GM19328 (cell line): ENCODE data around the gene AK6.
"Not testable (repeated sequence)": the region's sequence is repeated elsewhere in the genome, so short reads cannot be mapped to it uniquely, and the experiment has no call there.

Experiments used
- ATAC-seq: cut with Tn5 transposase; IDR thresholded peaks from one replicate; pipeline ENCODE4 v1.9.1; 2021; ENCODE audit warnings: mild to moderate bottlenecking, moderate library complexity; ENCODE audit not compliant: unreplicated experiment

The AK6 gene

DNA sequence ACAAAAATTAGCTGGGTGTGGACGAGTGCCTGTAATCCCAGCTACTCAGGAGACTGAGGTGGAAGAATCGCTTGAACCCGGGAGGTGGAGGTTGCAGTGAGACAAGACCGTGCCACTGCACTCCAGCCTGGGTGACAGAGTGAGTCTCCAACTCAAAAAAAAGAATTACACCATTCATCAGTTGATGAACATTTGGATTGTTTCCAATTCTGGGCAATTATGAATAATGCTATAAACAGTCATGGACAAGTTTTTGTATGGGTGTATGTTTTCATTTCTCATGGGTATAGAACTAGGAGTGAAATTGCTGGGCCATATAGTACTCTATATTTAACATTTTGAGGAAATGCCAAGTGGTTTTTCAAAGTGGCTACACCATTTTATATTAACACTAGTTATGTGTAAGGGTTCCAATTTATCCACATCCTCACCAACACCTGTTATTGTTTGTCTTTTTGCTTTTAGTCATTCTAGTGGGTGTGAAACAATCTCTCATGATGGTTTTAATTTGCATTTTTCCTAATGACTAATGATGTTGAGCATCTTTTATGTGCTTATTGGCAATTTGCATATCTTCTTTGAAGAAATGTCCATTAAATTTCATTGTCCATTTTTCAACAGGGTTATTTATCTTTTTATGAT lies 27.7 kb downstream of the AK6 start:
- ATAC-seq, result no peak

DNA sequence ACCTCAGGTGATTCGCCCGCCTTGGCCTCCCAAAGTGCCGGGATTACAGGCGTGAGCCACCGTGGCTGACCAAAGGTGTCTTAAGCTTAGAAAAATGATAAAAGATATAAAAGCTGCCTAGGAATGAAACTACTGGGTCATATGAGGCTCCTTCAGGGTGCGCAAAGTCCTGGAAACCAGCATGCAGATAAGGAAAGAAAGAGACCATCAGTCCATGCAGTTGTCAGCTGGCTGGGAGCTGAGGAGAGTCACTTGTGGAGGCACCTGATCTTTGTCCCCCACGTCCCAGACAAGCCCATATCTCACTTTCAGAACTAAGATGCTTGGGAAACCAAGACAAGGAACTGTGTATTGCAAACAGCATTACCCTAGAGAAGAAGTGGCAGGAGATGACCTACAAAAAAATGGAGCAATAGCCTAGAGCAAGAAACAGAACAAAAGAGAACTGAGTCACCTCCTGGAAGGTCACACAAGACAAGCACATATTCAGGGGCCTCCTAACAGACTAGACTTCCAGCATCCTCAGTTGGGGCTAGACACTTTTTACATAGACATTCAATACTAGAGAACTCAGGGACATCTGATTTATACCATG lies 33.9 kb downstream of the AK6 start:
- no peak for ATAC-seq

DNA sequence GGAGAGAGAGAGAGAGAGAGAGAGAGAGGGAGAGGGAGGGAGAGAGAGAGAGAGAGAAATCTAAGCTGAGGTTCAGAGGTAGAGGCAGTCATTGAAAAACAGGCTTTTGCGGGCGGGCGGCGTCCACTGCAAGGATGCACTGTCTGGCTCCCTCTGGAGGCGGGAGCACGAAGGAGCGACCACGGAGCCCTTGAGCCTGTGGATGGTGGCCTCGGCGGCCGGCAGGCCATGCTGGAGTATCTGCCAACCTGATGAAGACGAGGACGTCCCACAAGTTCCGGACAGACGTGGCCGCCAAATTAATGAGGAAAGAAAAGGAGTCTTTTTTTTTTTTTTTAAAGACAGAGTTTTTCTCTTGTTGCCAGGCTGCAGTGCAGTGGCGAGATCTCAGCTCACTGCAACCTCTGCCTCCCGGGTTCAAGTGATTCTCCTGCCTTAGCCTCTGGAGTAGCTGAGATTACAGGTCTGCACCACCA lies 34.5 kb downstream of the AK6 start:
- ATAC-seq, result no peak

DNA sequence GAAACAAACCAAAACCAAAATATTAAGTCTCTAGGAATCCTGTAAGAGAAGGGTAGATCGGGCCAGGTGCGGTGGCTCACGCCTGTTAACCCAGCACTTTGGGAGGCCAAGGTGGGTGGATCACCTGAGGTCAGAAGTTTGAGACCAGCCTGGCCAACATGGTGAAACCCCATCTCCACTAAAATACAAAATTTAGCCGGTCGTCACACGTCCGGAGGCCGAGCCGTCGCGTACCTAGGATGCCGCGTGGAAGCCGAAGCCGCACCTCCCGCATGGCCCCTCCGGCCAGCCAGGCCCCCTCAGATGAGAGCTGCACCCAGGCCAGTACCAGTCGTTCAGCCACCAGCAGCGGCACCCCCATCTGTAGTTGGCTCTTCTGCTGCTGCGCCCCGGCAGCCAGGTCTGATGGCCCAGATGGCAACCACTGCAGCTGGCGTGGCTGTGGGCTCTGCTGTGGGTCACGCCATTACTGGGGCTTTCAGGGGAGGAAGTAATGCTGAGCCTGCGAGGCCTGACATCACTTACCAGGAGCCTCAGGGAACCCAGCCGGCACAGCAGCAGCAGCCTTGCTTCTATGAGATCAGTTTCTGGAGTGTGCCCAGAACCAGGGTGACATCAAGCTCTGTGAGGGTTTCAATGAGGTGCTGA lies 35.5 kb downstream of the AK6 start:
- ATAC-seq, result not testable (repeated sequence)

DNA sequence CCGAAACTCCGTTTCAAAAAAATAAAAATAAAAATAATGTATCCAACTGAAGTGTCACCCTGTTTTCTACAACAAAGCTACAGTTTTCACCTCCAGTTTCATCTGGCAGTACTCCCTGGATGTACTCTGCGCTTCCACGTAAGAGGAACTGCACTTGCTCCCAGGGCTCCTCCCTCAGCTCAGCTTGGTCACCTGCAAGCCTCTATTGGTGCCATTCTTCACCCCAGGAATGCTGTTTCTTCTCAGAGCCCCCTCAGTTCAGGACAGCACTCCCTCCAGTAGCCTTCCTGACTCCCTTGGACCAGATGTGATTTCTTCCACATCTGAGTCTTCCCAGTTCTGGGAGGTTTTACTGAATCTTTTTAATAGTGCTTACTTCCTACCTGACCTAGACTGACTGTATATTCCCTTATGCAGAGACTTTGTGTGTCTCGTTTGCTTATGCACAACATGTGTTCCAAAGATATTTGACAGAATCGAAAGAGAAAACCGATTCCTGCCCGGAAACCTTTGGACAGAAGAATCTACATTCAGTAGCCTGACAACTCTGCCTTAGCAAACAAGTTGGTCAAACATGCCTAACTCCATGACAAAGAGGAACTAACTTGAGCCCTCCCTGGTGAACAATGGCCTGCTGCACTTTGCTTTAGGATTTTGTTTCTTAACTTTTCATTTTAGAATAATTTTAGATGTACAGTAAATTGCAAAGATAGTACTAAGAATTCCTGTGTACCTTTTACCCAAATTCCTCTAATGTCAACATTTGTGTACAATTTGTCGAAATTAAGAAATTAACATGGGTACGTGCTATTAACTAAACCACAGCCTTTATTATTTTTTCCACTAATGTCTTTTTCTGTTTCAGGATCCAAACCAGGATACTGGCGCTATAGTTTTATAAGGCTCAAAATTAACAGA lies 37.5 kb downstream of the AK6 start:
- ATAC-seq, result no peak

DNA sequence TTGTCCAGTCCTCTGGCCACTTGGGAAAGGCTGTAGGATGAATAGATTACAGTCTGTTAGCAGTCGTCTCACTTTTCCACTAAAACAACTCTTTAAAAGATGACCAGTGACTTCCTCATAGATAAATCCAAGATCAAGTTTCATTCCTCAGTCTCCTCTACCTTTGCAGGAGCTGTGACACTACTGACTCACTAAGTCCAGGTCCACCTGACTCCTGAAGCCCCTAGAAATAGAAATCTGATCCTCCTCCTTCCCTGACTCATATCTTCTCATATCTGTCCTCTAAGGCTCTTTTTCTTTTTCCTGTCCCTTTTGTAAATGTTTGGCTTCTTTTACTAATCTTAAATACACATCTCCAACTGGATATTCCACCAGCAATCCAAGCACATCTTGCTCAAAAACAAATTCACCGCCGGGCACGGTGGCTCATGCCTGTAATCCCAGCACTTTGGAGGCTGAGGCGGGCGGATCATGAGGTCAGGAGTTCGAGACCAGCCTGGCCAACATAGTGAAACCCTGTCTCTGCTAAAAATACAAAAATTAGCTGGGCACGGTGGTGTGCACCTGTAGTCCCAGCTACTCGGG lies 39.3 kb downstream of the AK6 start:
- no peak for ATAC-seq

DNA sequence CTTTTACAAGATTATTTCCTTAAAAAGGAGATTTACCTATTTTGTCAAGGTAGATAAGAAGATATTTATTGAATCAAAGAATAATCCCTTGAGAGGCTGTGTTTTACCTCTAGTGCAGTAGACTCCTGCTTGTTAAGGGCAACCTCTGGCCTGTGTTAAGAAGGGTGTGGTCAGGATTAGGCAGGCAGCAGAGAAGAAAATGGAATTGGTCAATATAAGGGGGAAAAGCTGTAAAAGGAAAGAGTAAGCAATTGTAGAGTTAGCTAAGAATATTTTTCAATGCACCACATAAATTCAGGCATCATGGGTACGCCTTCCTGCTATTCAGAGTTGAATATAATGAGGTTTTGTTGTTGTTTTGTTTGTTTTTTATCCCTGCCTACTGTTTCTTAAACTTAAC lies 43.0 kb downstream of the AK6 start:
- ATAC-seq, result no peak

DNA sequence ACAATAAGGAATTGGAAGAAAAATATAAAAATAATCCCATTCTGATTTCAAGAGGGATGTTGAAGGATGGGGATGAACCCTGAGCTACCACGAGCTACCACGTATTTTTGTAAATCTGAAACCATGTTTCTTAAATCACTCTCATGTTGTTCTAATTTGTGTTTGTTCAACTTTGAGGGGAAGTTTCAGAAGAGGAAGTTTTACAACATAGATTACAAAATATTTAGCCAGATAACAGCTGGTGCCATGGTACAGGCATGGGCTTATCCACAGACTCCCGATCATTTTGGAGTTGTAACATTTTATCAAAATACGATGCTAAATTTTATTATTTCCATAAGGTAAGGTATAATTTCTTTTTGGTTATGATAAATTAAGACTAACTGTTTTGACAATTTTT lies 51.9 kb downstream of the AK6 start:
- no peak for ATAC-seq

DNA sequence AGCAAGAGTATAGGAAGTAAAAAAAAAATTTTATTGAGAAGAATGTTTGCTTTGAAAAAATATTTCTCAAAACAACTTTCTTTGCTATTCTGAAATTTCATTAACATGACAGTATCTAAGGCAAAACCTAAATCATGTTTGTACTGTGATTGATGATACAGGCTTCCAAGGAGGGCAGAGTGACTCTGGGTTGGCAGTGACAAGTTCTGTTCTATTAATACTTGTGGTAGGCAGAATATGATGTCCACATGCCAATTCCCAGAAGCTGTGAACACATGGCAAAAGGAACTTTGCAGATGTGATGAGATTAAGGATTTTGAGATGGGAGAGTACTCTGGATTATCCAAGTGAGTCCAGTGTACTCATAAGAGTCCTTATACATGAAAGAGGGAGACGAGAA lies 53.3 kb downstream of the AK6 start:
- ATAC-seq, result no peak

DNA sequence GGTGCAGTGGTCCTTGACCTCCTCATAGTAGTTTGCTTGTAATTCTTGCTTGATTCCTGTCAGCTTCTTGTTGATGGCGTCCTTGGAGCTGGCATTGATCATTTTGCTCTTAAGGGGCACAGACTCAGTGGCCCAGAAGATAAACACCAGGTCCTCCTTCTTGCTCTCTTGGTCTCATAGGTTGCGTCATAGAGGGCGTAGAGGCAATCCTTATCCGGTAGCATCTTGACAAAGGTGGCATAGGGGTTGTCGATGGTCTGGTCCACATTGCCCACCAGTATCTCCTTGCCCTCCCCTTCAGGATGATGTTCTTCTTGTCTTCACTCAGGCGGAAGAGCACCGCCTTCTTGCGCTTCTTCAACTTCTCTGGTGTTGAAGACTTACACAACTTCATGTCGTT lies 55.9 kb downstream of the AK6 start:
- no peak for ATAC-seq

DNA sequence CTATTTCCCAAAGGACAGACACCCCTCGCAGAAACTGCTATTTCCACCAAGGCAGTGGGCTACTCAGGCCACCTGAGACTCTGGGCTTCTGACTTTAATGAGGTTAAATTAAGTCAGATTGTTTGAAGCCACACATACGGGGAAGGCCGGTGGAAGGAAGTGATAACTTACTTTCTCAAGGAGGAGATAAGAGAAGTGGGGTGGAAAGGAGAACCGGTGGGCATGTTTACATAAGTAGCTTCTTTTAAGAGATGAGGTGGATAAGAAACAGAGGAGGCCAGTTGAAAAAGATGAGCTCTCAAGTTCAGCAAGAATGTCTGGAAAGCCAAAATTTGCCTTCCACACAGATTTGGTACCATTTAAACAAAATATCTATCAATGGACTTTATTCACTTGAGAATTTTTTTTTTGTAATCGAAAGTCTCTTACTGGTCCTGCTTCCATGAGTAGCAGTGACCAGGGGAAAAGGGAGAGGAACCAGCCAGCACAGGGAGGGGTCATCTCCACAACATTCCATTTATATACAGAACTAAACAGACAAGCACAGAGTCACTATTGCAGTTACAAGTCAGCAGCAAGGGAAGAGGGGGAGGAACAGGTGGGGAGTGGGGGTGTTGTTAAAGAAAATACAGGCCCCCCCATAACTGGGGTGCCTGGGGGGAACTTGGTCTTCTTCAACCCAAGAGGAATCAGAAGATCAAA lies 56.7 kb downstream of the AK6 start:
- ATAC-seq, result no peak

DNA sequence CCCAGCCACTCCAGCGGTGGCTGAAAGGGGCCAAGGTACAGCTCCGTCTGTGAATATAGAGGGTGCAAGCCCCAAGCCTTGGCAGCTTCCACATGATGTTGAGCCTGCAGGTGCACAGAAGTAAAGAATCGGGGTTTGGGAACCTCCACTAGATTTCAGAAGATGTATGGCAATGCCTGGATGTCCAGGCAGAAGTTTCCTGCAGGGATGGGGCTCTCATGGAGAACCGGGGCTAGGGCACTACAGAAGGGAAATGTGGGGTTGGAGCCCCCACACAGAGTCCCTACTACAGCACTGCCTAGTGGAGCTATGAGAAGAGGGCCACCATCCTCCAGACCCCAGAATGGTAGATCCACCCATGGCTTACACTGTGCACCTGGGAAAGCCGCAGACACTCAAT lies 59.9 kb downstream of the AK6 start:
- no peak for ATAC-seq

DNA sequence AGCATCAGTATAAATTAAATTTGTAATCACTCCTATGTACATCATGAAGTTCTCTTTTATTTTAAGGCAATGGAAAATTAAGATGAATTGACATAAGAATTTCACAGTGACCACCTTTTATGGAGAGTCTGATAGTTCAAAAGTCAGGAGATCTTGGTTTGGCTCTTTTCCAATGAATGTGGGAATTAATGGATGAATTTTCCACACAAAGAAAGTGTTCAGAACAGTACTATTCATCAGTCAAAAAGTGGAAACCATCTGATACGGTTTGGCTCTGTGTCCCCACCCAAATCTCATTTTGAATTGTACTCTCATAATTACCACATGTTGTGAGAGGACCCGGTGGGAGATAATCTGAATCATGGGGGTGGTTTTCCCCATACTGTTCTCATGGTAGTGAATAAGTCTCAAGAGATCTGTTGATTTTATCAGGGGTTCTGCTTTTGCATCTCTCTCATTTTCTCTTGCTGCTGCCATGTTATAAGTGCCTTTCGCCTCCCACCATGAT lies 61.2 kb downstream of the AK6 start:
- no peak for ATAC-seq

DNA sequence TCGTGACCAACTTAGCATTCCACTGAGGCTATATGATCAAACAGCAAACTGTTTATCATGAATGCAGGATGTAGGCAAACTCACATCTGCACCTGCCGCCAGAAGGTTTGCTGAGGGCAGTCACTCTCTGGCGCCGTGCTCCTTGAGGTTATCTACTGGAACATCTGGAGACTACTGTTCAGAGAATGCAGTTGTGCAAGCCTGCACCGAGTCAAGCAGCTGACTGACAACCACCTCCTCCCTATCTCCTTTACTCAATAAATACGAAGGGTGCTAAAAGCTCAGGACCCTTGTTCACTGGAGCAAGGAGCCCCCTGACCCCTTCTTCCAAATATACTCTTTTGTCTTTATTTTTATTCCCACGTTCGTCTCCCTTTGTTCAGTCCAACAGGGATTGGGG lies 63.8 kb downstream of the AK6 start:
- ATAC-seq, result no peak
